Neural crest cell (in vitro differentiated cells): ENCODE results near the gene AMOTL1. TPM values are rescaled to one million over a fixed set of nuclear protein-coding genes. Genes with fewer than 3 reads are reported as not detected.
A peak's percentile ranks its signal among the peaks of the same experiment; 100 is the strongest.

Source experiments
- DNase-seq: peaks from one replicate; pipeline ENCODE4 v3.0.0; 2021; ENCODE audit warnings: low read depth, mixed read lengths, low spot score
- H3K27ac Mint-ChIP-seq: one replicate; pipeline ENCODE4 v1.8.0; 2021; ENCODE audit warnings: mild to moderate bottlenecking, mixed read lengths; ENCODE audit not compliant: unreplicated experiment
- H3K27me3 Mint-ChIP-seq: 2 replicates; pipeline ENCODE4 v1.8.0; 2021; ENCODE audit warnings: low read depth, mild to moderate bottlenecking, mixed read lengths
- H3K36me3 Mint-ChIP-seq: 2 replicates; pipeline ENCODE4 v1.8.0; 2021; ENCODE audit warnings: low read depth, mild to moderate bottlenecking, mixed read lengths
- H3K4me1 Mint-ChIP-seq: 2 replicates; pipeline ENCODE4 v1.8.0; 2021; ENCODE audit warnings: mixed read lengths
- H3K4me3 Mint-ChIP-seq: one replicate; pipeline ENCODE4 v1.8.0; 2021; ENCODE audit warnings: mild to moderate bottlenecking, mixed read lengths
- H3K9me3 Mint-ChIP-seq: 2 replicates; pipeline ENCODE4 v1.8.0; 2021; ENCODE audit warnings: mixed read lengths
- total RNA-seq: library from RNA; stranded (reverse); gene quantifications from 2 replicates; pipeline ENCODE4 v1.2.1, GENCODE V29; 2021
- TF ChIP-seq, protein P1 (sequence below): fragments of 200-600 bp; sonication (generic); conservative IDR thresholded peaks from 2 replicates; pipeline ENCODE4 v1.5.0; 2021; ENCODE audit warnings: antibody characterized with exemption, mild to moderate bottlenecking

The AMOTL1 gene
- total RNA-seq, 1 donor from 2014 or later, result 67.5 TPM

DNA sequence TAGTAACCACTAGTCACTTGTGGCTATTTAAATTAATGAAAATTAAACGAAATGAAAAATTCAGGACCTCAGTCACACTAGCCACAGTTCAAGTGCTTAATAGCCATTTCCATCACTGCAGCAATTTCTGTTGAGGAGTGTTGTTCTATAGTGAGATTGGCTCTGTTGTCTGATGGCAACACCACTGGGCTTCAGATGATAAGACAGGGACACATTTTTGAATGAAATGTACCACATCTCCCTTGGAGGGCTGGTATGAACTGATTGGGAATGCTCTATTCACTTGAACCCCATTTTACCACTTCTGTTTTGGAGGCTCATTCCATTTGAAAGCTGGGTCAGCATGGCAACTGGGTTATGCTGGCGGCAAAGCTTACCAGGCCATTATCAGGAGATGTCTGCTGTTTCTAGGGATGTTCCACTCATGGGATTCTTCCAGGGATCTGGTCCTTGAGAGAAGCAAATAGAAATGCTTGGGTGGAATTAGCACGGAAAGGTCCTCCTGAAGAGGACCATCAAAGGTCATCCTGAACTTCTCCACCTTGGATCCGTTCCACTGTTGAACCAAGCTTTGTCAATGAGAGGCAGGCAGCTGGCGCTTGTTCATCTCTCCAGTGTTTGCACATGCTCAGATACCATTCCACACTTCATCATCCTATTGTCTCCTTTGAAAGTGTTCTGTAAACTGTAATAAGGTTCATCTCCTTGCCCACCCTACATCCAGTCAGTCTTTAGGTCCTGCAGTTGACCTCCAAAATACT lies 7.6 kb downstream of the AMOTL1 start:
- H3K9me3 Mint-ChIP-seq, result peaks cover 5% of the 10 kb centered on the region
- no peak overlapping the region for H3K4me3 Mint-ChIP-seq
- H3K36me3 Mint-ChIP-seq, result peaks cover 12% of the 10 kb centered on the region
- peaks cover 41% of the 10 kb centered on the region for H3K4me1 Mint-ChIP-seq
- no peaks in the 10 kb centered on the region for H3K27me3 Mint-ChIP-seq
- no peak for DNase-seq
- TF ChIP-seq, protein P1, sequence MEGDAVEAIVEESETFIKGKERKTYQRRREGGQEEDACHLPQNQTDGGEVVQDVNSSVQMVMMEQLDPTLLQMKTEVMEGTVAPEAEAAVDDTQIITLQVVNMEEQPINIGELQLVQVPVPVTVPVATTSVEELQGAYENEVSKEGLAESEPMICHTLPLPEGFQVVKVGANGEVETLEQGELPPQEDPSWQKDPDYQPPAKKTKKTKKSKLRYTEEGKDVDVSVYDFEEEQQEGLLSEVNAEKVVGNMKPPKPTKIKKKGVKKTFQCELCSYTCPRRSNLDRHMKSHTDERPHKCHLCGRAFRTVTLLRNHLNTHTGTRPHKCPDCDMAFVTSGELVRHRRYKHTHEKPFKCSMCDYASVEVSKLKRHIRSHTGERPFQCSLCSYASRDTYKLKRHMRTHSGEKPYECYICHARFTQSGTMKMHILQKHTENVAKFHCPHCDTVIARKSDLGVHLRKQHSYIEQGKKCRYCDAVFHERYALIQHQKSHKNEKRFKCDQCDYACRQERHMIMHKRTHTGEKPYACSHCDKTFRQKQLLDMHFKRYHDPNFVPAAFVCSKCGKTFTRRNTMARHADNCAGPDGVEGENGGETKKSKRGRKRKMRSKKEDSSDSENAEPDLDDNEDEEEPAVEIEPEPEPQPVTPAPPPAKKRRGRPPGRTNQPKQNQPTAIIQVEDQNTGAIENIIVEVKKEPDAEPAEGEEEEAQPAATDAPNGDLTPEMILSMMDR, result no peak
- H3K27ac Mint-ChIP-seq, result peak overlapping the region; percentile 1

DNA sequence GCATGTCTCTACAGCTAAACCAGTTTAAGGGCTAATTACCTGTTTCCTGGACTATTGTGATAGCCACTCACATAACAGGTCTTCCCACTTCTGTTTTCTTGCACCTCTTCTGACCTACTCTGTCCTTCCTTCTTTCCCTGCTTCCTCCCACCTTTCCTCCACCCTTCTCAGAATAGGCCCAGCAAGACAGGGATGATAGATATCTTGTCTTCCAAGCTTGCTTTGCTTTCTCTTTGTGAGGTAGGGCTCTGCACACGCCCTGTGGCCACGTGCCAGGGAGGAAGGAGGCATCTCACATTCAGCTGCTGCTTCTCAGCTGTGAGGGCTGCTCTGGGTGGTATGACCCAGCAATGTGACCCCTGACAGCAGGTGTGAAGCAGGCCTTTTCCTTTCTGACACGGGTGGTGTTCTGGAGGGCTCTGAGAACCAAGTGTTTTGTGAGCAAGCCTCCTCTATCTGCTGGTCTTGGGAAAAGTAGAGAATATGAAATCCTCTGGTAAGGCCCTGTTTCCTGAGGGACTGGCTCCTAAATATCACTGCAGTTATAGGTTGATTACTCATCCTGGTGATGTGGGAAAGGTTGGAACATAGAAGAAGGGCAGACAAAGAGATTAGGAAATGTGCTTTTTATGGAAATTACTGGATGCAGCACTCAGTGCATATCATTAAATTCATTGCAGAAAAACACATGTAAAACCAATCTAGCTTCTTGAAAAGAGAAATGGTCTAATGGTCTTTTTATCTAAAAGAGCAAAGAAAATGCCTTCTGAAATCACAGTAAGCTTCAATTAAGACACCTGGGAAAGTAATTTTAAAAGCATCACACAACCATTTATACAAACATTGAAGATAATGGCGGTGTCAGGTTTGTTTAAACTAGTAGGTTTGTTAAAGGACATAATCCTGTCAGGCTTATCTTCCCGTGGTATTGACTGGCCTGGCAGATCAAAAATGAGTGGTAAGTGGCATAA lies 8.5 kb downstream of the AMOTL1 start:
- DNase-seq, result no peak
- H3K27ac Mint-ChIP-seq, result no peak overlapping the region
- peaks cover 6% of the 10 kb centered on the region for H3K36me3 Mint-ChIP-seq
- no peak overlapping the region for H3K4me3 Mint-ChIP-seq
- H3K4me1 Mint-ChIP-seq, result peaks cover 36% of the 10 kb centered on the region
- peaks cover 5% of the 10 kb centered on the region for H3K9me3 Mint-ChIP-seq
- no peaks in the 10 kb centered on the region for H3K27me3 Mint-ChIP-seq
- TF ChIP-seq, protein P1, result no peak

DNA sequence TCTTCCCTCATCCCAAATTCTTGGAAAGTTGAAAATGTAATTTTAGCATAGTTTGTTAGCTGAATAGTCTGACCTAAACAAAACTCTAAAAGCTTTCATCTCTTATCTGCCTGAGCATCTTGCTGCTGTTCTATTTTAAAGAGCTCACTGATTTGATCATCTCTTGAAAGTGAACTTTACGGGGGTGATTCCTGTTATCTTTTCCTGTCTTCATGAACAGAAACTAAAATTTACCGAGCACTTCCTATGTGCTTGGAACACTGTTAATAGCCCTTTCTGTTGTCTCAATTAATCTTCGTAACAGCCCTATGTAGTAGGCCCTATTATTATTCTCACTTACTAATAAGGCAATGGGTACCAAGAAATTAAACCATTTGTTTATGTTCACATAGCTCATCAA lies 12.3 kb downstream of the AMOTL1 start:
- no peaks in the 10 kb centered on the region for H3K27me3 Mint-ChIP-seq
- no peak overlapping the region for H3K27ac Mint-ChIP-seq
- no peaks in the 10 kb centered on the region for H3K9me3 Mint-ChIP-seq
- TF ChIP-seq, protein P1, result no peak
- DNase-seq, result no peak
- H3K4me1 Mint-ChIP-seq, result peaks cover 51% of the 10 kb centered on the region
- H3K36me3 Mint-ChIP-seq, result no peaks in the 10 kb centered on the region
- H3K4me3 Mint-ChIP-seq, result no peak overlapping the region

DNA sequence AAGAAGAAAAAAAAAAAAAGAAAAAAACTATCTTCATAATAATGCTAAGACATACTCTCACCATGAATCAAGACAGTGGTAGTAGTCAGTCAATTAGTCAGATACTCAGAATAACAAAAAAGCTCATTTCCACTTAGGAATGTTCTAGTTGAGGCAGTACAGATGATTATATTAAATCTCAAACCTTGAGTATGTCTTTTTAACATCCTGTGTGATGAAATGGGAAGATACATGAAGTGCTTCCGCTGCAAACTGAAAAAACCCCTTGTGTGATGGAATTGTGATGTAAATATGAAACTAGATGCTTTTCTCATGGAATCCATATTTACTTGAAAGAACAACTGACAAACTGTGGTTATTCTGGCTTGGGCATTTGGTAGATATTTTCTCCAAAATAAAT lies 13.7 kb downstream of the AMOTL1 start:
- TF ChIP-seq, protein P1, result no peak
- no peaks in the 10 kb centered on the region for H3K9me3 Mint-ChIP-seq
- no peaks in the 10 kb centered on the region for H3K36me3 Mint-ChIP-seq
- H3K27ac Mint-ChIP-seq, result no peak overlapping the region
- no peak overlapping the region for H3K4me3 Mint-ChIP-seq
- no peaks in the 10 kb centered on the region for H3K27me3 Mint-ChIP-seq
- H3K4me1 Mint-ChIP-seq, result peaks cover 49% of the 10 kb centered on the region
- no peak for DNase-seq

DNA sequence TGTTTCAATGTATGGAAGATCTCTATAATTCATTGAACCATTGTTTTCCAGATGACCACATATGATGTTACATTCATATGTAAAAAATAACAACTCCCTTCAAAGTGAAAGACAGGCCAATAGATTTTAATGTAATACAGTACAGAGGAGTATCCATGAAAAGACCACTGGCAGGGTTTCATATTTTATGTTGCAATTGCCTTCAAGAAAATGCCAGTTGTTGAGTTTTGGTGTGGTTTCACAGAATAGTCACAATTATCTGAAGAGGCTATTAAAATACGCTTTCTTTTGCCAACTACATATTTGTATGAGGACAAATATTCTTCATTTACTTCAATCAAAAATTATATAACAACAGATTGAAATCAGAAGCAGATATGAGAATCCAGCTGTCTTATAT lies 14.3 kb downstream of the AMOTL1 start:
- Mint-ChIP-seq H3K27ac (no peak overlapping the region), H3K4me3 (no peak overlapping the region), H3K9me3 (no peaks in the 10 kb centered on the region), H3K27me3 (no peaks in the 10 kb centered on the region), H3K4me1 (peaks cover 50% of the 10 kb centered on the region), H3K36me3 (no peaks in the 10 kb centered on the region)
- TF ChIP-seq, protein P1, result no peak
- no peak for DNase-seq
